Measurements from ENCODE around the gene CDH23.

The CDH23 gene

GRCh38 chr10:71736570-71736952, 339.8 kb downstream of the CDH23 start:
- peaks cover 2% of the 10 kb centered on the region for H3K27me3 Mint-ChIP-seq (ENCODE audit: low read depth, poor library complexity)
- no peaks in the 10 kb centered on the region for H3K9me3 Mint-ChIP-seq
- H3K27ac Mint-ChIP-seq: no peak overlapping the region
- no peak for TF ChIP-seq CTCF (IDR thresholded peaks at IDR 0.05)
- peaks cover 19% of the 10 kb centered on the region for H3K4me1 Mint-ChIP-seq
- no peak for DNase-seq
- H3K4me3 Mint-ChIP-seq: no peak overlapping the region
- no peaks in the 10 kb centered on the region for H3K36me3 Mint-ChIP-seq (ENCODE audit: low read depth)

- Mint-ChIP-seq H3K9me3 (no peaks in the 10 kb centered on the region), H3K4me3 (no peak overlapping the region), H3K27me3 (ENCODE audit: low read depth, poor library complexity) (peaks cover 5% of the 10 kb centered on the region), H3K36me3 (ENCODE audit: low read depth) (no peaks in the 10 kb centered on the region), H3K4me1 (peaks cover 19% of the 10 kb centered on the region), H3K27ac (no peak overlapping the region)
- DNase-seq: no peak
- no peak for TF ChIP-seq CTCF (IDR thresholded peaks at IDR 0.05)
Measured at GRCh38 chr10:71737001-71737833, 340.5 kb downstream of the CDH23 start.

GRCh38 chr10:71737834-71738197, 341.1 kb downstream of the CDH23 start:
- H3K27me3 Mint-ChIP-seq (ENCODE audit: low read depth, poor library complexity): peaks cover 11% of the 10 kb centered on the region
- no peaks in the 10 kb centered on the region for H3K36me3 Mint-ChIP-seq (ENCODE audit: low read depth)
- DNase-seq: no peak
- no peak overlapping the region for H3K27ac Mint-ChIP-seq
- H3K4me1 Mint-ChIP-seq: peaks cover 13% of the 10 kb centered on the region
- no peaks in the 10 kb centered on the region for H3K9me3 Mint-ChIP-seq
- no peak overlapping the region for H3K4me3 Mint-ChIP-seq
- TF ChIP-seq CTCF (IDR thresholded peaks at IDR 0.05): no peak

GRCh38 chr10:71739358-71739900, 342.7 kb downstream of the CDH23 start:
- Mint-ChIP-seq H3K36me3 (ENCODE audit: low read depth) (no peaks in the 10 kb centered on the region), H3K27ac (no peak overlapping the region), H3K4me3 (no peak overlapping the region), H3K27me3 (ENCODE audit: low read depth, poor library complexity) (peaks cover 12% of the 10 kb centered on the region), H3K9me3 (no peaks in the 10 kb centered on the region), H3K4me1 (peaks cover 5% of the 10 kb centered on the region)
- no peak for DNase-seq
- no peak for TF ChIP-seq CTCF (IDR thresholded peaks at IDR 0.05)

- Mint-ChIP-seq H3K9me3 (no peaks in the 10 kb centered on the region), H3K36me3 (ENCODE audit: low read depth) (no peaks in the 10 kb centered on the region), H3K4me3 (no peak overlapping the region), H3K27me3 (ENCODE audit: low read depth, poor library complexity) (peaks cover 12% of the 10 kb centered on the region), H3K27ac (no peak overlapping the region), H3K4me1 (peaks cover 5% of the 10 kb centered on the region)
- no peak for TF ChIP-seq CTCF (IDR thresholded peaks at IDR 0.05)
- no peak for DNase-seq
Measured at GRCh38 chr10:71740069-71740653, 343.4 kb downstream of the CDH23 start.
